ENCODE data around the gene SYT2.

DNA sequence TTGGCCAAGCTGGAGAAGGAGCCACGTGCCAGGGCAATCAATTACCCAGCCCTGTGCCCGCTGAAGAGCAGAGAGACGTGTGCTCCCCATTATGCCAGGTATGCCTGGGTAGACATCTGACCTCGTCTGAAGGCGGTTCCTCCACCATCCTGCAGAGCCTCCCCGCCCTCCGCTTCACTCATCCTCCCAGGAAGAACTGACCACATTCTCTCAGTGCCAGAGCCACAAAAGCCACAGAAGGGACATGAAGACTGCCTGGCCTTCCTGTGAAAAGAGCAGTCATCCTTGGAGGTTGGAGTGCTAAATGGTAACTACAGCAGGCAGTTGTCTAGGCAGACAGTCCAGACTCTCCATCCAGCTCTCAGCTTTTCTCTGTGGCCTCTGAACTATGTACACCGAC lies 12.0 kb downstream of the SYT2 start:
- TF ChIP-seq, protein P1, sequence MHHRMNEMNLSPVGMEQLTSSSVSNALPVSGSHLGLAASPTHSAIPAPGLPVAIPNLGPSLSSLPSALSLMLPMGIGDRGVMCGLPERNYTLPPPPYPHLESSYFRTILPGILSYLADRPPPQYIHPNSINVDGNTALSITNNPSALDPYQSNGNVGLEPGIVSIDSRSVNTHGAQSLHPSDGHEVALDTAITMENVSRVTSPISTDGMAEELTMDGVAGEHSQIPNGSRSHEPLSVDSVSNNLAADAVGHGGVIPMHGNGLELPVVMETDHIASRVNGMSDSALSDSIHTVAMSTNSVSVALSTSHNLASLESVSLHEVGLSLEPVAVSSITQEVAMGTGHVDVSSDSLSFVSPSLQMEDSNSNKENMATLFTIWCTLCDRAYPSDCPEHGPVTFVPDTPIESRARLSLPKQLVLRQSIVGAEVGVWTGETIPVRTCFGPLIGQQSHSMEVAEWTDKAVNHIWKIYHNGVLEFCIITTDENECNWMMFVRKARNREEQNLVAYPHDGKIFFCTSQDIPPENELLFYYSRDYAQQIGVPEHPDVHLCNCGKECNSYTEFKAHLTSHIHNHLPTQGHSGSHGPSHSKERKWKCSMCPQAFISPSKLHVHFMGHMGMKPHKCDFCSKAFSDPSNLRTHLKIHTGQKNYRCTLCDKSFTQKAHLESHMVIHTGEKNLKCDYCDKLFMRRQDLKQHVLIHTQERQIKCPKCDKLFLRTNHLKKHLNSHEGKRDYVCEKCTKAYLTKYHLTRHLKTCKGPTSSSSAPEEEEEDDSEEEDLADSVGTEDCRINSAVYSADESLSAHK (CRISPR knock-in tag; IDR thresholded peaks at IDR 0.05; ENCODE audit: borderline replicate concordance) = no peak
- TF ChIP-seq NR3C1 (CRISPR knock-in tag; IDR thresholded peaks at IDR 0.05) (no peak), RELA (CRISPR knock-in tag; IDR thresholded peaks at IDR 0.05) (no peak), RNF219 (CRISPR knock-in tag; IDR thresholded peaks at IDR 0.05) (no peak)
